Suppressor macrophage (primary cell): ENCODE results near the gene OSBP.

ENCODE experiments used
- DNase-seq, 4 experiments: peaks; one replicate each; pipeline ENCODE4 v3.0.0-alpha.2; 2020 to 2022

The OSBP gene

DNA sequence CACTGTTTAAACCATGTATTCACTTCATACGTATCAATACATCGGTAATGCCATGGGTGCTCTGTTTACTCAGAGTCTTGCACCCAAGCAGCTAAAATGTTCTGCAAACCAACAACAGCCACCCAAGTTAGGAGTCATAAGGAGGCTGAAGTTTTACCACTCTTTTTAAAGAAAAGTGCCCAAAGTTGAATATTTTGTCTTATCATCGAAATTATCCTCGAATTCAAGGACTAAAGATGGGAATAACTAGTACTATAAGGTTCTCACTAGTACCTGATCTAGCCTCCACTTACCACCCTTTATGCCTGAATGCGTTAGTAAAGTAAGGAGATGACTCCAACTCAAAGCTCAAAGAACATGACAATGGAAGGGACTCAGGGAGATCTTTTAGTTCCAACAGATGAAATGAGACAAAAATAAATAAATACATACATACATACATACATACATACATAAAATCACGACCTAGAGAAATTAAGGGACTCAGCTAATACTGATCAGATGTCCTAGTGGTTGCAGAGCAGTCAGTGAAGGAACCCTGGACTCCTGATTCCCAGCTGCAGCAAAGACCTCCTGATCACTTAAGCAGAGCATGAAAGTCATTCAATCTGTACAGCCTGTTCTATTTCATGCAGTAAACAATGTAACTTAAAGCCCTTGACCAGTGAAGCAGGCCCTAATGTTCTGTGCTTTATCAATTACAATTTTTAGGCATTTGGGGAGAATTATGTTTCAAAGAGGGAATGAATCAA, 7.7 kb downstream of the OSBP start:
- DNase-seq, result no peak

DNA sequence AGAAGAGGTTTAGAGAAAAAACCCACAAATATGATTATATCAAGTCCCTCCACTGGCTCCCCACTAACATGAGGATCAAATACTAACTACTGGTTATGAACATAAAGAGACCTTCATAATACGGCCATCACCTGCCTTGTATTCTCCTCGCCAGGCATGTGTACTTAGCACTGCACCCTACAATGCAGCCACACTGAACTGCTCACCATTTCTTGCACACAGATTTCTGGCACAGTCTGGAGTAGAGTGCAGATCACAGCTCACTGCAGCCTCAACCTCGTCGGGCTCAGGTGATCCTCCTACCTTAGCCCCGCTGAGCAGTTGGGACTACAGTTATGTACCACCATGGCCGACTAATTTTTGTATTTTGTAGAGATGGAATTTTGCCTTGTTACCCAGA, 13.1 kb downstream of the OSBP start:
- DNase-seq, result no peak

DNA sequence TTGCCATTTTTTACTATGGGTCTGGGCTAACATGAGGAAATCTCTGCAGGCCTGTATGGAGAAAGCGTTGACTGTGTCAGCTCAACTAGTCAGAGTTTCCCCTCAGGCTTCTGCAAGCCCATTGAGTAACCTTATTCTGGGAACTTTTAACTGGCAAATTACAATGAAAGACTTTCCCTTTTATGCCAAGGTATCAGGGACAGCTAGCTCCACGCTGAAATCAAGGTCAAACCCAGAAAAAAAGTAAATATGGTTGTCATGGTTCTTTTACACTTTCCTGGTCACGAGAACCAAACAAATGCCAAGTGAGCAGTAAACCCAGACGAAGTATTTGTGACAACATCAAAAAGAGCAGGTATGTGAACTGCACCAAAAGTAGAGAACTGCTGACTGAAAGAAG, 13.8 kb downstream of the OSBP start:
- no peak for DNase-seq

DNA sequence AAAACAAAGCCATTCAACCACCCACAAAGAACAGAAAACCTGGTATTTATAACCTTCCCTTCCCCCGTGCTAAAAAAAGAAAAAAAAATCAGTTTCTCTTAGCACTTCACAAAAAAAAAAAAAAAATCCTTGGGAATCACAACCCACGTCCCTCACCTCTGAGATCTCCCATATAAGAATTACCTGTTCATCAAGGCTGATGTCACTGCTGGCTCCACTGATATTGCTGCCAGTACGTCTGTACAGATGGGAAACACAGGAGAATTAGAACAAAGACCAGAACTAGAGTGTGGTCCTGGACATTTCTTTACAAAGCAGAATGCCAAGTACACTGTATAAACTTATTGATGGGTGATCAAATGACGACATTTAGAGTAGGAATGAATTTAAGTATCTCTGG, 14.9 kb downstream of the OSBP start:
- no peak for DNase-seq

DNA sequence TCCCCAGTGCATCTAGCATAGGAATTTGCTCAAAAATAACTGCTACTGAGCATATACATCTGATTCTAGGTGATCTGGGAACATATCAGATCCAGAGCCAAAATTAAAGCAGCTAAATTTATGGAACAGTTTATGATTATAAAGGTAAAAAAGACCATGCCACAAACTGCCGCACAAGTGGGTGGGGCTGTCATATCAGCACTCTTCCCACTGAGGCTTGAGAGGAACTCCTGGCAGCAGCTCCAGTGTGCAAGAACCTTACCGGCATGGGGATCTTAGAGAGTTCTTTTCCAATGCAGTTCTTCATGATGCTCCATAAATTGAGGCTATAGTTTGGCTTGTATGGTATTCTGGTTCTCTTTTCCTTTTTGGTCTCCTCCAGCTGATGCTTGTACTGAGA, 15.3 kb downstream of the OSBP start:
- DNase-seq, result no peak

DNA sequence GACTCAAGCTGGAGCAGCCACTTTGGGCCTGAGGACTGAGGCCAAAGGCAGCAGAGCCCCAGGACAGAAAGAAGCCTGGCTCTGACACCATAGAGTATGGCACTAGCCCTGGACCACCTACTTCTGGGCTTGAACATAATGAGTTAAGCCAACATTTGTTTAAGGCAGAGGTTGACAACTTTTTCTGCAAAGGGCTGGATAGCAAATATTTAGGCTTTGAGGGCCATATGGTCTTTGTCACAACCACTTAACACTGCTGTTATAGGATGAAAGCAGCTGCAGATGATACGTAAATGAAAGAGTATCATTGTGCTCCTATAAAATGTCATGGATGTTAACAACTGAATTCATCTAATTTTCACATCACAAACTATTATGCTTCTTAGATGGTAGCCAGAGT, 16.6 kb downstream of the OSBP start:
- DNase-seq, result no peak

DNA sequence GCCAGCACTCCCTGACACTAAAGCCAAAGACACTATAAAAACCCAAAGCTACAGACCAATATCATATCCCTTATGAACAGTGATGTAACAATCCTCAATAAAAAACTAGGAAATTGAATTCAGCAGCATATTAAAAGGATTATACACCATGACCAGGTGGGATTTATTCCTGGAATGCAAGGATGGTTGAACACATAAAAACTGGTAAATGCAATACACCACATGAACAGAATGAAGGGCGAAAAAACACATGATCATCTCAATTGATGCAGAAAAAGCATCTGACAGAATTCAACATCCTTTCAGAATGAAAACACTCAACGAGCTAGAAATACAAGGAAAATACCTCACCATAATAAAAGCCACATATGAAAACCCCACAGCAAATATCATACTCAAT, 31.3 kb downstream of the OSBP start:
- no peak for DNase-seq

DNA sequence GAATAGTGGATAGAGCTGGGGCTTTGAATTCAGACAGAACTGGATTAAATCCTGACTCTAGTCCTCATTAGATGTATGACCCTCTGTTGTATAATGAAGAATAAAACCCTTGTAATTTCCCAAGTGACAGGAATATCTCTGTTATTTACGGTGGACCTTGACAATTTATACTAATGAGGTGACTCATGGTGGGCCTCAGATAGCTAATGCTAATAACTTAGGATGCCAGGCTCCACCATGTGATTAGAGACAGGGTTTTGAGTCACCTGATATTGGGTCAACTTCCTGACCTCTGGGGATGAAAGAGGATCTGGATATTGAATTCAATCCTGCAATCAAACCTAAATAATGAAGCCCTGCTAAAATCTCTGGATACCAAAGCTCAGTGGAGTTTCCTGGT, 33.6 kb downstream of the OSBP start:
- no peak for DNase-seq

DNA sequence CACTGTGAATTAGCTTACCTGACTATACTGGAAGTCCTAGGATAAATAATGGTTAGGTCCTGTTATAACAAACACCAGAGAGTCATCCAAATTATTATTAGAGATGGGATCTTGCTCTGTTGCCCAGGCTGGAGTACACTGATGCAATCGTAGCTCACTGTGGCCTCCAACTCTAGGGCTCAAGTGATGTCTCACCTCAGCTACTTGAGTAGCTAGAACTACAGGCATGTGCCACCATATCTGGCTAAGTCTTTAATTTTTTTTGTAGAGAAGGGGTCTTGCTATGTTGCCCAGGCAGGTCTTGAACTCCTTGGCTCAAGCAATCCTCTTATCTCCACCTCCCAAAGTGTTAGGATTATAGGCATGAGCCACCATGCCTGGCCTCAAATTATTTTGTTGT, 37.2 kb downstream of the OSBP start:
- DNase-seq, result no peak

DNA sequence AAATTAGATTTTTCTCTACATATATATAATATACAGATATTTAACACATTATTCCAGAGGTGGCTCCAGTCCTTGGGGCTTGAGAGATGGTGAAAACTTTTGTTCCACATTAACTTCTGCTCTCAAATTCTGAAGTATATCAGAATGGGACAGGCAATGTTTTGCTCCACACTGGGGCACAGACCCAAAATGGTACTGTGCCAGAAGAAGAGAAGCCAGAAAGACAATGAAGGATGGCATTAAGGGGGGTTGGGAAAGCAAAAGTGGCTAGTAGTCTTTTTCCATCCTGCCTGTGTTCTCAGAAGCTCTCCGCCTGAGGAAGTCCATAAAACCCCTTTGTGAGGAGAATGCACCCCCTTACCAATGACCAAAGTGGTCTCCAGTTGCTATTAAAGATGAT, 40.1 kb downstream of the OSBP start:
- no peak for DNase-seq

DNA sequence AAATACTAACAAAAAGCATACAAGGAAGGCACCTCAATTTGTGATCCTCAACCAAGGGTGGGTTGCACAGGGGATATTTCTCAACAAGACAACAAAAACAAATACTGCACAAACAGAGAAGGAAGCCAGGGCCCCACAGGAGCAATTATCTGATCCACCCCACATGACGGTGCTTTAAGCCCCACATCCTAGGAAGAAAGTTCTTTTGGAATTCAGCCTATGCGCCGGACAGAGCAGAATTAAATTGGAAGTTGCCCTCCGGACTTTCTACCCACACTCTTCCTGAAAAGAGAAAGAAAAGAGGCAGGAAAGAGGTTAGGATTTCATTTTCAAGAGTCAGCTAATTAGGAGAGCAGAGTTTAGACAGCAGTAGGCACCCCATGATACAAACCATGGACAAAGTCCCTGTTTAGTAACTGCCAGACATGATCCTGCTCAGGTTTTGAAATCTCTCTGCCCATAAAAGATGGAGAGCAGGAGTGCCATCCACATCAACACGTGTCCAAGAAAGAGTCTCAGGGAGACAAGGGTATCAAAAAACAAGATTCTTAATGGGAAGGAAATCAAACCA, 40.6 kb downstream of the OSBP start:
- no peak for DNase-seq

DNA sequence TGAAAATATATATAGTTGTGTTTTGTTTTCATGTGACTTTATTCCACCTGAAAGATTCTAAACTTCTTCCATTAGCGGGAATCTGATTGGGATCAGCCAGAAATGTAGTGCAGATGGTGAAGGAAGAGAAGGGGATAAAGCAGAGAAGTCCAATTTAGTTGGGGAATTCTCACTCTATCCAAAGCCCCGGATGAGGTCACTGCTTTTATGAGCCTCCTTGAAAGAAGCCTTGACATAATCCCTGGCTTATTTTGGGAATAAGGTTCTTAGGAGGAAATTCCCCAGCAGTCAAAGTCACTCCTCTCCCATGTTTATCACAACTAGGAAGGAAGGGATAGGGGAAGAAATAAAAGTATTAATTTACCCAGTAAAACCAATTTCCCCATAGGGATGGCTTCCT, 41.1 kb downstream of the OSBP start:
- no peak for DNase-seq

DNA sequence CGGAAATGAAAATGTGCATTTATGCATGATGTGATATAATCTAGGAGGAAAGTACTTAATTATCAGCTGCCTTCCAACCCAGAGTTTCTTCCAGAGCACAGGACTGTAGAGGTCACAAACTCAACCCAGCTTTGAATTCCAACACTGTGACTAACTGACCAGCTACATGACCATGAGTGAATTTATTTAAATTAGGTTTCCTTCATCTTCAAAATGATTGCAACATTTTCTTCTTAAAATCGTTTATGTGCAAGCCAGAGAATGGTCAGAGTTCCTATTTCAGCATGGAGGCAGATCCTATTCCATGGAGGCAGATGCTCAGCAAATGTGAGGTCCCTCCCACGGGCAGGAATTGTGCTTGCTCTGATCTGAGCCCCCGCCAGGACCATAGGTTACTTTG, 42.4 kb downstream of the OSBP start:
- DNase-seq, result no peak

DNA sequence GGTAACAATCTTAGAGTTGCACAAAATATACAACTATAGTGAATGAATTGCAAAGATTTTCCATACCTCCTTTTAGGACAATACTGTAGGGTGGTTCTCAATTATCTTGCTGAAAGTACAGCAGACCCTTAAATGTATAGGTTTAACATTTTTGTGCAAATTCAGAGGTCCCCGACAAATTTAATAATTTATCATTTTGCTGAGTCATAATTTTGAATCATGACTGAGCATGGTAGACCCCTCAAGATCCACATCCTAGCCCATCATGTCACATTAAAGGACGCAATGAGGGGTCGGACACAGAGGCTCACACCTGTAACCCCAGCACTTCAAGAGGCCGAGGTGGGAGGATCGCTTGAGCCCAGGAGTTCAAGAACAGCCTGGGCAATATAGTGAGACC, 43.5 kb downstream of the OSBP start:
- no peak for DNase-seq

DNA sequence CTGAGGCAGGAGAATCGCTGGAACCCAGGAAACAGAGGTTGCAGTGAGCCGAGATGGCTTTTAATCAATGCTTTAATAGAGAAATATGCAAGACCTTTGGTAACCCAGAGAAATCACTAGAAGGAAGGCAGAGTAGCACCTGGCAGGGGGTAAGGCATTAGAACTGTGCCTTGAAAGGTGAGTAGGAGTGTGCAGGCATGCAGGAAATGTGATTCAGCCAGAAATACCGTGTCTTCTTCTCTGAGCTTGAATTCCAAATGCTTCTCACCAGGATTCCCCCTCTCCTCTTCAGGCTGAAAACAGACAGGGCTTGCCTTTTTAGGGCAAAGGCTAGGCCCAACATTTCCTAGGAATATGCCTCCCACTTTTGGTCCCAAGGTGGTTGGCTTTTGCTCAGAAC, 53.3 kb downstream of the OSBP start:
- no peak for DNase-seq

DNA sequence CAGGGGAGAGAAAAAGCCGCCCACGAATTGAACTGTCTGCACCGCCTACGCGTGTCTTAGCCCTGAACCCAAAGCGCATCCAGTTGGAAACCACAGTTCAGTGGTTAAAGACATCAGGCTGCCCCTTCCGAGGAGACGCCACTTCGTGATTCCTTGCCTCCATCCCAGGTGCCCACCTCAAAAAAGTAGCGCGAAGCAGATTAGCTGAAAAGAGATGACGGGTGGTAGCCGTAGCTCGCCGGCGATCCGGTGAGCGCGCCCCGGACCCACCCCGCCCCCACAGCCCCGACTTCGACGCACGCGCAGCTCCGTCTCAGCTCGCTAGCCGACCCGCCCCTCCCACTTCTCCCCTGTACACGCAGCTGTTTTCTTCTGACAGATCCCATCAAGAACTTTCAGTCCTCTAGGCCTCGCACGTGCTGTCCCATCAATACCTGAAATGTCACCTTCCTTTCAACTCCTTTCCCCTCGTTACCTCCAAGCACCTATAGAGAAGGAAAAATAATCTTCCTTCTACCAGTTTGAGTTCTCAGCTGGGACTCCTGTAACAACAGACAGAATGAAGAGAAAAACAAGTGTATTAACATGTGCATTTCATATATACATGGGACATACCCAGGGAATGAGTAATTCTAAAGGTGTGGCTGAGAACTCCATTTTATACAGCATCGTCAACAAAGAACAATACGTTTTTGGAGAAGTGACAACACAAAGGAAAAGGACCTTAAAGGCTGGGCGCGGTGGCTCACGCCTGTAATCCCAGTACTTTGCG, 54.7 kb downstream of the OSBP start:
- peak; percentile 72 to 87 (median 84) for DNase-seq

DNA sequence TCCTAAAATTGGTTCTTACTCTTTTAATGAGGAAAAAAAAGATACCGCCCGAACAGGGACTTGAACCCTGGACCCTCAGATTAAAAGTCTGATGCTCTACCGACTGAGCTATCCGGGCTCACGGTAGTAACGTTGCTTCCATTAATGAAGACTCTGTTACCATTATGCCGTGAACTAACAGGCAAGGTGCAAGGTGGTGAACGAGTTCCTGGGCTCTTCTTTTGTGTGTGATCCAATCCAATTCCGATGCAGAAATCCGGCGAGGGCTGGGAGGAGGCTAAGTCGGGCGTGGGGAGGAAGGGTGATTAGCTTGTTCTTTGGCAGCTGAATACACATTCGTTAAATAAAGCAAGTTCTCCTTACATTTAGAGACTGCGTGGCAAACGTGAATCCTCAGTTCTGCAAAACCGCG, 55.3 kb downstream of the OSBP start:
- DNase-seq, result peak; percentile 61 to 84 (median 68)

DNA sequence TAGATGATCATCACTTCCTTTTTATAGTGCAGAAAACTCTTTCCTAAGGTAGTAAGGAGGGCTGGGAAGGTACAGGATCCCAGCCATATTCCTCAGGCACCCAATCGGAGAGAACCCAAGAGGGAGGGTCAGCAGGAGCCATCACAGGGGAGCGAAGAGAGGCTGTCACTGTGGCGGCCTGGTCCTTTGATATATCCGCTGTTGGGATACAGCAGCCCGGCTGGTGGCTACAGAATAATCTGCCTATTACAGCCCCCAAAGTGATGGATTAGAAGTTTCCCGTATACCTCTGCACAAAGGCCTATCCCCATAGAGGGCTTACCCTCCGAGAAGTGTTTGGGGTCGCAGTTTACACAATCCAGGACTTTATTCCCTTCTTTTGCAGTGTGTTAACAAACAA, 55.7 kb downstream of the OSBP start:
- no peak for DNase-seq

DNA sequence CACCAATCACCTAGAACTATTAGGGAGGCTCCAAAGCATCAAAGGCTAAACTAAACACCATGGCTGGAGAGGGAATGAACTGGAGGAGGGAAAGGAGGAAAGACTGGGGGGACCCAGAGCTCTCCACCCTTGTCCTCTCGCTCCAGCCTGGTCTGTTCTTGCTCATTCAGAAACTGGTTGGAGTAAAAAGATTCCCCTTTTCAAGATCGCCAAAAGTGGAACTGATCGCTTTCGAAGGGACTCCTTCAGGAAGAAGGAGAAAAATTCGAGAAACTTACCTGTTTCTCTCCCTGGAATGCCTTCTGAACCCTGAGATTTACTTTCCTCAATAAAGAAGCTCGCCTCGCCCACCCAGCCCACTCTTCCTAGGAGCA, 57.3 kb downstream of the OSBP start:
- peak in 2 of 4 experiments; percentile 31 to 46 for DNase-seq

DNA sequence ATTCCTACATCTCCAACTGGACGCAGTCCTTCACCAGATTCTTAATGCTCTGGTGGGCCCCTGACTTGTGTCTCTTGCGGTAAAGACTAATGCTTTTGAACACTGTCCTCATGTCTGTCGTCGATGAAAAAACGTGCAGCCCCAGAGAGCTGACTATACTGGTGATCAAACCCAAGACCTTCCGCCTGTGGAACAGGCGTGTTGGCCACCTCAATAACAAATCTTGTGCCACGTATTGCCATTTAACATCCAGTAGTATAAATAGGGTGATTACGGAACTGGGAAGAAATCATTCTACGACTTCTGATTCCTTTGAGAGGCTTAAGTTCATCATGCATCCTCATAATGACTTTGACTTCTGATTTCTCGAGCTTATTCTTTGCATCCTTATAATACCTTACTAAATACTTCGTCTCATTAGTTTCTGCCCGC, 58.6 kb downstream of the OSBP start:
- DNase-seq, result peak in 3 of 4 experiments; percentile 27 to 32 (median 32)

DNA sequence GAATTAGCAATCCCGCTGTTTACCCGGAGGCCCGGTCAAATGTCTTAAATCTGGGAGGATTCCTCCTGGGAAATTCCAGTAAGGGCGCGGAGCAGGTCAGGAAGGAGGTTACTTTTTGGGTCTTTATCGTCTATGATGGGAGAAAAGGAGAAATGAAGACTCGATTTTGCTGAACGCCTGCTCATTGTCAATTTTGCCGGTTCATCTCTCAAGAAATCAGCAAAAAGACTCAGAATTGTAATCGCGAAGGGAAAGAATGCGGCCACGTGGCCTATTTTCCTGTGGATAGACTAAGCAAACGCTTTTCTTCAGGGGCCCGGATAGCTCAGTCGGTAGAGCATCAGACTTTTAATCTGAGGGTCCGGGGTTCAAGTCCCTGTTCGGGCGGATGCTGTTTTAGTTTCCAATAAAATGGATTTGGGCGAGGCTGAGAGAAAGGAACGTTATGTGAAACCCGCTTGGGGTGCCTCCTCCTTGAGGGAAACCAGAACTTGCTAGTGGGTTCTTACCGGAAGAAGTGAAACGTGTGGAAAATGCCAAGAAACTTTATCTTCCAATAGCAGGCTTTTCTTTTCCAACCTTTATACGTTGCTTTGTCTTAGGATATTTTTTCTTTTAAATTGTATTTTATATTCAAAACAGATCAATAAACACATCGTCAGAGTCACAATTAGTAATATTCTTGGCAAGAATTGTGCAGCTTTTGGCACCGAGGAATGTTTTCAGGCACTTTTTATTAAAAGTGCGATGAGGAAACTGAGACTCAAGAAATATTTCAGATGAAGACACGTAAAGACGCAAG, 59.3 kb downstream of the OSBP start:
- peak; percentile 64 to 80 (median 72) for DNase-seq

DNA sequence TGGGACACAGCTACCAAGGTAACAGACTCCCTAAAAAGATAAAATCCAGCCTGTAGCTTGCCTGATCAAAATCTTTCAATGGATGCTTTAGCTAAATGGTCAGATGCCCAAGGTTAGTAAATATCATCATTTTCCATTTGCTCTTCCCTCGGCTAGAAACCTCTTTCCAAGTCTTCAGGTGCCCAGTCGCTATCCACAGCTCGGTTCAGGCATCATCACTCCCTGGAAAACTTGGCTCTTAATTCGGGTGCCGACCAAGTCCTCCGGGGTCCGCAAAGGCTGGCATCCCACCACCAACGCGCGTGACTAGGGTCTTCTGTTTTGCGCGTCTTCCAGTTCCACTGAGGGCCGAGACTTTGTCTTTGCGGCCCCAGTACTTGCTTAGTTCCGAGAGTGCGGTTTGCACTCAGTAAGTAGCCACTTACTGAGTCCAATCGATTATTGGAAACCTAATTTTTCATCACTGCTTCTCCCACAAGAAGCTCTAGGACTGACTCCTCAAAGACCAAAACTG, 59.9 kb downstream of the OSBP start:
- DNase-seq, result no peak

DNA sequence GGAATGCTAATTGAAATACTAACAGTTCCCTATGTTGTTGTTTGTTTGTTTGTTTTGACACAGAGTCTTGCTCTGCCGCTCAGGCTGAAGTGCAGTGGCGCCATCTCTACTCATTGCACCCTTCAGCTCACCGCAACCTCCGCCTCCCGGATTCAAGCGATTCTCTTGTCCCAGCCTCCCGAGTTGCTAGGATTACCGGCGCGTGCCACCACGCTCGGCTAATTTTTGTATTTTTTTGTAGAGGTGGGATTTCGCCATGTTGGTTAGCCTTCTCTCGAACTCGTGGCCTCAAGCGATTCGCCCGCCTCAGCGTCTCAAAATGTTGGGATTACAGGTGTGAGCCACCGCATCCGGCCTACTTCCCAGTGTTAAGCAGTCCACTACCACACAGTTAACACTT, 62.3 kb downstream of the OSBP start:
- no peak for DNase-seq
